ENCODE measurements around the gene HBG1.

The HBG1 gene

DNA sequence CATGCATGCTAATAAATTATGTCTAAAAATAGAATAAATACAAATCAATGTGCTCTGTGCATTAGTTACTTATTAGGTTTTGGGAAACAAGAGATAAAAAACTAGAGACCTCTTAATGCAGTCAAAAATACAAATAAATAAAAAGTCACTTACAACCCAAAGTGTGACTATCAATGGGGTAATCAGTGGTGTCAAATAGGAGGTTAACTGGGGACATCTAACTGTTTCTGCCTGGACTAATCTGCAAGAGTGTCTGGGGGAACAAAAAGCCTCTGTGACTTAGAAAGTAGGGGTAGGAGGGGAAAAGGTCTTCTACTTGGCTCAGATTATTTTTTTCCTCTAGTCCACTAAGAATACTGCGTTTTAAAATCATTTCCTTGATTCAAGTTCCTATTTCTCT lies 22.0 kb downstream of the HBG1 start:
- no peak overlapping the region for H3K27ac Mint-ChIP-seq (ENCODE audit: low read depth)
- H3K4me1 Mint-ChIP-seq, result no peaks in the 10 kb centered on the region
- ATAC-seq (replicated peaks; ENCODE audit: extremely low read depth, poor library complexity, severe bottlenecking) (no peak), DNase-seq (ENCODE audit: low spot score in 2 of 2) (no peak)
- H3K4me3 Mint-ChIP-seq, result no peak overlapping the region
- no peaks in the 10 kb centered on the region for H3K36me3 Mint-ChIP-seq (ENCODE audit: insufficient read depth)
- no peaks in the 10 kb centered on the region for H3K9me3 Mint-ChIP-seq
- no peaks in the 10 kb centered on the region for H3K27me3 Mint-ChIP-seq

DNA sequence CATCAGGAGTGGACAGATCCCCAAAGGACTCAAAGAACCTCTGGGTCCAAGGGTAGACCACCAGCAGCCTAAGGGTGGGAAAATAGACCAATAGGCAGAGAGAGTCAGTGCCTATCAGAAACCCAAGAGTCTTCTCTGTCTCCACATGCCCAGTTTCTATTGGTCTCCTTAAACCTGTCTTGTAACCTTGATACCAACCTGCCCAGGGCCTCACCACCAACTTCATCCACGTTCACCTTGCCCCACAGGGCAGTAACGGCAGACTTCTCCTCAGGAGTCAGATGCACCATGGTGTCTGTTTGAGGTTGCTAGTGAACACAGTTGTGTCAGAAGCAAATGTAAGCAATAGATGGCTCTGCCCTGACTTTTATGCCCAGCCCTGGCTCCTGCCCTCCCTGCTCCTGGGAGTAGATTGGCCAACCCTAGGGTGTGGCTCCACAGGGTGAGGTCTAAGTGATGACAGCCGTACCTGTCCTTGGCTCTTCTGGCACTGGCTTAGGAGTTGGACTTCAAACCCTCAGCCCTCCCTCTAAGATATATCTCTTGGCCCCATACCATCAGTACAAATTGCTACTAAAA lies 22.8 kb downstream of the HBG1 start, which contains the start of gene HBB:
Gene HBB, minus strand, starts transcription at position 340 of the 579 bp plus-strand sequence. Its CDS starts 50 bp downstream, at position 290.
- ATAC-seq (replicated peaks; ENCODE audit: extremely low read depth, poor library complexity, severe bottlenecking), result no peak
- no peak within 1 kb of the TSS for H3K4me3 Mint-ChIP-seq
- no peaks in the 10 kb centered on the region for H3K36me3 Mint-ChIP-seq (ENCODE audit: insufficient read depth)
- no peaks in the 10 kb centered on the region for H3K4me1 Mint-ChIP-seq
- no peak for DNase-seq (ENCODE audit: low spot score in 2 of 2)
- no peak within 1 kb of the TSS for H3K27ac Mint-ChIP-seq (ENCODE audit: low read depth)
- no peaks in the 10 kb centered on the region for H3K27me3 Mint-ChIP-seq
- no peaks in the 10 kb centered on the region for H3K9me3 Mint-ChIP-seq

GRCh38 chr11:5225480-5225871 lies 24.2 kb downstream of the HBG1 start:
- Mint-ChIP-seq H3K27me3 (no peaks in the 10 kb centered on the region), H3K4me1 (no peaks in the 10 kb centered on the region)
- DNase-seq (ENCODE audit: low spot score in 2 of 2), result no peak

DNA sequence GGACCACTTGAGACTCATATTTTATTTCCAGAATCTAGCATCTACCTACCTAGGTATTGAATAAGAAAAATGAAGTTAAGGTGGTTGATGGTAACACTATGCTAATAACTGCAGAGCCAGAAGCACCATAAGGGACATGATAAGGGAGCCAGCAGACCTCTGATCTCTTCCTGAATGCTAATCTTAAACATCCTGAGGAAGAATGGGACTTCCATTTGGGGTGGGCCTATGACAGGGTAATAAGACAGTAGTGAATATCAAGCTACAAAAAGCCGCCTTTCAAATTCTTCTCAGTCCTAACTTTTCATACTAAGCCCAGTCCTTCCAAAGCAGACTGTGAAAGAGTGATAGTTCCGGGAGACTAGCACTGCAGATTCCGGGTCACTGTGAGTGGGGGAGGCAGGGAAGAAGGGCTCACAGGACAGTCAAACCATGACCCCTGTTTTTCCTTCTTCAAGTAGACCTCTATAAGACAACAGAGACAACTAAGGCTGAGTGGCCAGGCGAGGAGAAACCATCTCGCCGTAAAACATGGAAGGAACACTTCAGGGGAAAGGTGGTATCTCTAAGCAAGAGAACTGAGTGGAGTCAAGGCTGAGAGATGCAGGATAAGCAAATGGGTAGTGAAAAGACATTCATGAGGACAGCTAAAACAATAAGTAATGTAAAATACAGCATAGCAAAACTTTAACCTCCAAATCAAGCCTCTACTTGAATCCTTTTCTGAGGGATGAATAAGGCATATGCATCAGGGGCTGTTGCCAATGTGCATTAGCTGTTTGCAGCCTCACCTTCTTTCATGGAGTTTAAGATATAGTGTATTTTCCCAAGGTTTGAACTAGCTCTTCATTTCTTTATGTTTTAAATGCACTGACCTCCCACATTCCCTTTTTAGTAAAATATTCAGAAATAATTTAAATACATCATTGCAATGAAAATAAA lies 24.8 kb downstream of the HBG1 start:
- Mint-ChIP-seq H3K9me3 (peaks cover 6% of the 10 kb centered on the region), H3K27ac (ENCODE audit: low read depth) (no peak overlapping the region), H3K27me3 (no peaks in the 10 kb centered on the region), H3K36me3 (ENCODE audit: insufficient read depth) (no peaks in the 10 kb centered on the region), H3K4me3 (no peak overlapping the region), H3K4me1 (no peaks in the 10 kb centered on the region)
- DNase-seq (ENCODE audit: low spot score in 2 of 2), result no peak
- ATAC-seq (replicated peaks; ENCODE audit: extremely low read depth, poor library complexity, severe bottlenecking), result no peak

More at GRCh38 chr11:5225480-5225871, 24.2 kb downstream of the HBG1 start:
- Mint-ChIP-seq H3K36me3 (ENCODE audit: insufficient read depth) (no peaks in the 10 kb centered on the region), H3K27ac (ENCODE audit: low read depth) (no peak overlapping the region), H3K9me3 (peaks cover 4% of the 10 kb centered on the region), H3K4me3 (no peak overlapping the region)
- ATAC-seq (replicated peaks; ENCODE audit: extremely low read depth, poor library complexity, severe bottlenecking), result no peak

GRCh38 chr11:5223686-5224085 lies 26.0 kb downstream of the HBG1 start:
- Mint-ChIP-seq H3K27ac (ENCODE audit: low read depth) (no peak overlapping the region), H3K36me3 (ENCODE audit: insufficient read depth) (no peaks in the 10 kb centered on the region), H3K27me3 (no peaks in the 10 kb centered on the region), H3K4me1 (no peaks in the 10 kb centered on the region), H3K9me3 (peaks cover 11% of the 10 kb centered on the region), H3K4me3 (no peak overlapping the region)
- no peak for ATAC-seq (replicated peaks; ENCODE audit: extremely low read depth, poor library complexity, severe bottlenecking)
- DNase-seq (ENCODE audit: low spot score in 2 of 2), result no peak

DNA sequence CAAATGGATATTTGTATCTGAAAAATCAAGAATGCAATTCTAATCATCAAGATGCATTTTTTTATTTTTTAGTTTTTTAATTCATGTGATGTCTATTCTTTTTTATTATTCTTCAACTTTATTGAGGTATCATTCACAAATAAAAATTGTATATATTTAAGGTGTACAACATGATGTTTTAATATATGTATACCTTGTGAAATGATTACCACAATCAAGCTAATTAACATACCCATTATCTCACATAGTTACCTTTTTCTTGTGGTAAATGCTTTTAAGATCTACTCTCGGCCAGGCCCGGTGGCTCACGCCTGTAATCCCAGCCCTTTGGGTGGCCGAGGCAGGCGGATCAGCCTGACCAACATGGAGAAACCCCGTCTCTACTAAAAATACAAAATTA lies 26.5 kb downstream of the HBG1 start:
- no peak overlapping the region for H3K4me3 Mint-ChIP-seq
- no peaks in the 10 kb centered on the region for H3K4me1 Mint-ChIP-seq
- H3K27ac Mint-ChIP-seq (ENCODE audit: low read depth), result no peak overlapping the region
- no peak for DNase-seq (ENCODE audit: low spot score in 2 of 2)
- ATAC-seq (replicated peaks; ENCODE audit: extremely low read depth, poor library complexity, severe bottlenecking), result no peak
- H3K27me3 Mint-ChIP-seq, result no peaks in the 10 kb centered on the region
- no peaks in the 10 kb centered on the region for H3K36me3 Mint-ChIP-seq (ENCODE audit: insufficient read depth)
- peaks cover 12% of the 10 kb centered on the region for H3K9me3 Mint-ChIP-seq

- no peak for DNase-seq (ENCODE audit: low spot score in 2 of 2)
These were observed 39.2 kb downstream of the HBG1 start for GRCh38 chr11:5210376-5210885.

GRCh38 chr11:5204787-5205186 lies 44.9 kb downstream of the HBG1 start:
- no peaks in the 10 kb centered on the region for H3K27me3 Mint-ChIP-seq
- H3K4me3 Mint-ChIP-seq, result no peak overlapping the region
- no peak for ATAC-seq (replicated peaks; ENCODE audit: extremely low read depth, poor library complexity, severe bottlenecking)
- H3K36me3 Mint-ChIP-seq (ENCODE audit: insufficient read depth), result no peaks in the 10 kb centered on the region
- H3K9me3 Mint-ChIP-seq, result no peaks in the 10 kb centered on the region
- no peak for DNase-seq (ENCODE audit: low spot score in 2 of 2)
- H3K27ac Mint-ChIP-seq (ENCODE audit: low read depth), result no peak overlapping the region
- H3K4me1 Mint-ChIP-seq, result no peaks in the 10 kb centered on the region

More at GRCh38 chr11:5210376-5210885, 39.2 kb downstream of the HBG1 start:
- Mint-ChIP-seq H3K27ac (ENCODE audit: low read depth) (no peak overlapping the region), H3K27me3 (no peaks in the 10 kb centered on the region), H3K36me3 (ENCODE audit: insufficient read depth) (no peaks in the 10 kb centered on the region), H3K4me1 (no peaks in the 10 kb centered on the region), H3K9me3 (no peaks in the 10 kb centered on the region), H3K4me3 (no peak overlapping the region)
- no peak for ATAC-seq (replicated peaks; ENCODE audit: extremely low read depth, poor library complexity, severe bottlenecking)

DNA sequence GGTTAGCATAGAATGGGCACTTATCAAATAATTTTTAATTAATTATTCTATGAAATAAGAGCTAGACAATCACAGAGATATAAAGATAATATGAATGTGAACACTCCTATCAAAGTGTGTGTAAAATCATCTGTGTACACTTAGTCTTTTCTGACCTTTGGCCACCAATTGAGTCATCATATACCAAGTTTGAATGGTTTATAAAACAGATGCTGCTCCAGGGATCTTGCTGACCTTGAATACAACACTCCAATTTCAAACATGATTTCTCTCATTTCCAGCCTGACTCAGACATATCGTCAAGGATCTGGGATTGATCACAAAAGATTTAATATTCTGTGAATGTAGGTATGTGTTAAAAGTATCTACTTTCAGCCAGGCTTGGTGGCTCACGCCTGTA lies 46.3 kb downstream of the HBG1 start:
- H3K27me3 Mint-ChIP-seq, result no peaks in the 10 kb centered on the region
- H3K4me1 Mint-ChIP-seq, result no peaks in the 10 kb centered on the region
- ATAC-seq (replicated peaks; ENCODE audit: extremely low read depth, poor library complexity, severe bottlenecking) (no peak), DNase-seq (ENCODE audit: low spot score in 2 of 2) (no peak)
- H3K36me3 Mint-ChIP-seq (ENCODE audit: insufficient read depth), result no peaks in the 10 kb centered on the region
- H3K4me3 Mint-ChIP-seq, result no peak overlapping the region
- H3K9me3 Mint-ChIP-seq, result no peaks in the 10 kb centered on the region
- H3K27ac Mint-ChIP-seq (ENCODE audit: low read depth), result no peak overlapping the region

GRCh38 chr11:5200582-5200981 lies 49.1 kb downstream of the HBG1 start, which contains the start of gene OR51V1:
Gene OR51V1 (minus strand): TSS chr11:5200682. CDS start chr11:5200682, 0 bp downstream.
- ATAC-seq (replicated peaks; ENCODE audit: extremely low read depth, poor library complexity, severe bottlenecking) (no peak), DNase-seq (ENCODE audit: low spot score in 2 of 2) (no peak)
- Mint-ChIP-seq H3K4me3 (no peak within 1 kb of the TSS), H3K4me1 (no peaks in the 10 kb centered on the region), H3K36me3 (ENCODE audit: insufficient read depth) (no peaks in the 10 kb centered on the region), H3K27ac (ENCODE audit: low read depth) (no peak within 1 kb of the TSS), H3K9me3 (no peaks in the 10 kb centered on the region), H3K27me3 (no peaks in the 10 kb centered on the region)

DNA sequence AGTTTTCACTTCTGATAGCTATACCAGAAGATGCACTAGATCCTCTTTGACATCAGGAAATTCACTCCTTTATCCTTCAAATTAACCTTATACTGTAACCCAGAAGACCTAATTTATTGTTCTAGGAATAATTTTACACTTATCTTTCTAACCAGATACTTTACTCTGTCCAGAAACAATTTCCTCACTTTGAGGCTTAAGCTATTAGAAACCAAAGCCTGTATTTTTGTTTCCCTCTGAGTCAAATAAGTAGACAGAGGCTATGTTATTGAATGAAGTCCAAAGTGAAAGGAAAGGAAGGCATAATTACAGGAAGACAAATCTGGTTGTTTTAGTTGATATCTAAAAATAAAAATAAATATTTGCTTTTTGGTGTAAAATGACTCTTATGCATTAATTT lies 51.4 kb downstream of the HBG1 start:
- no peaks in the 10 kb centered on the region for H3K4me1 Mint-ChIP-seq
- no peak overlapping the region for H3K27ac Mint-ChIP-seq (ENCODE audit: low read depth)
- no peak overlapping the region for H3K4me3 Mint-ChIP-seq
- no peak for DNase-seq (ENCODE audit: low spot score in 2 of 2)
- H3K27me3 Mint-ChIP-seq, result no peaks in the 10 kb centered on the region
- H3K9me3 Mint-ChIP-seq, result no peaks in the 10 kb centered on the region
- H3K36me3 Mint-ChIP-seq (ENCODE audit: insufficient read depth), result no peaks in the 10 kb centered on the region
- ATAC-seq (replicated peaks; ENCODE audit: extremely low read depth, poor library complexity, severe bottlenecking), result no peak
